DMS53 treated with DMSO at 0.1 percent for 48 hours (cell line): ENCODE data around the gene CENPP.

Experiments used
- DNase-seq: peaks from one replicate; lab custom pipeline; 2025; ENCODE audit not compliant: unreplicated experiment; lab: John Stamatoyannopoulos, UW

Gene CENPP

DNA sequence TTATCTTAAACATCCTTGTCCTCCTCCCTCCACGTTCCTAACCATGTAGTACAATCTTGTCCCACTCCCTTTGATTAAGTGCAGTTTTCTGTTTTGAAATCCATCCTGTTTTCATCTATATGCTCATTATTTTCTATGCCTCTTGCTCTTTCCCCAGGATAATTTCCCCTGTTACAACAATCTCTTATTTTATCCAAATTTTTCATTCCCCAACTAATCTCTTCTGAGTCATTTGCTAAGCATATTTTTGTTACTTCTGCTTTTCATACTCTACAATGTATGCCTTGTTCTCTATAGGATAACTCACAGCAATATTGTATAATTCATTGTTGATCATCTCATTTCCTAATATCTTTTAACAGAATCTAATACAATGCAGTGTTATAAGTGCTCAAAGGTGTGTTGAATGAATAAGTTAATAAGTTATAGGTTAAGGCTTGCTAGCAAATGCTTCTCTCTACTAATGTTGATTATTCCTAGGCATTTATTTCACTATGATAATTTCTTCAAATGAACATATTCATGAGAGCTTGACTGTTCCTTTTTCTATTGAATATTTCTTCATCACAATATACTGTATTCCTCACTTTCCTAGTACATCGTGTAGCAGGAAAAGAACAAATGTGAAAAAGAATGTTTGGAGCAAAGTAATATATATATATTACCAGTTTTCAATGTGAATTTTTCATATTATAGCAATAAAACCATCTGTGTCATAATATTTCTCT, 97.0 kb downstream of the CENPP start:
- no peak for DNase-seq

GRCh38 chr9:92423612-92424011, 97.9 kb downstream of the CENPP start:
- DNase-seq: no peak

GRCh38 chr9:92424340-92424739, 98.6 kb downstream of the CENPP start, which contains the start of gene OMD:
OMD (minus strand) TSS chr9:92424471; CDS start chr9:92417558, 6,913 bp downstream.
- no peak for DNase-seq

GRCh38 chr9:92425474-92425873, 99.7 kb downstream of the CENPP start:
- DNase-seq: no peak

DNA sequence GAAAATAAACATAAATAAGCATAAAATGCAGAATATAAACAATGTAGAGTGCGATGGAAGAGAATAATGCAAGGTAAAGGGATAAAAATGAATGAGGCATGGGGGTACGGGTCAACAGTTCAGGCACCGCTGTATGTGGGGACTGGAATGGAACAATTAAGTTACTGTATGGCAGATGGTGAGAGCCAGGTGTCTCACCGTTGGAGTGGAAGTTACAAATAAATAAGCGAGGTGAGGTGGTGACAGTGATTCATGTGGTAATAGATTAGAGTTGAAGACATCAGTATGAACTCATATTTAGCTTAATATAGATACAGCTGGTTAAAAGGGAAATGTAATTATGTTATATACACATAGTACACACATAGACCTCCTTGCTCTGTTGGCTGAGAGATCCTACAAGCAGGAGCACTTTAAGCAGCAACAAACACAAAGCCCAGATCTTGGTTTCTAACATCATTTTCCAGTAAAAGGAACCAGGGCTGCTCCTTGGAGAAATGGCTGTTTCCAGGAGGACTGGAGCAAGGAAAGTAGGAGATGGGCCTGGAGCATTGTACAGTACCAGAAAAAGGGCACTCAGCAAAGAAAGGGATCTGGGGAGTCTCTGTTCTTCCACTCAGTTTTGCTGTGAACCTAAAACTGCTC, 100.9 kb downstream of the CENPP start:
- no peak for DNase-seq

DNA sequence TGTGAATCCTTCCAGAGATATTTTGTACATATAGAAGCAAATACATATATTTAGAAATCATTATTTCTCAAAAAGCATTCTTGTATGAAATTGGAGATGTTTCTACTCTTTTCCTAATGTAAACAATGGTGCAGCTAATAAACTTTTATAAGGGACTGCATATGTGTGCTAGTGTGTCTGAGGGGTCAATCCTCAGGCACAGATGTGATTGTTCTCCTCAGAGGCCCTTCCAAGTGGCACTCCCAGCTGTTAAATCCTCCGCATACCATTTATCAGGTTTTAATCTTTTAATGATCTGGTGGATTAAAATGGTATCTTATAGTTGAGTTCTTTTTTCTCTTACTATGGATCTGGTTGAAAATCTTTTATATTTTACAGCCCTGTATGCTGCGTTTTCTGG, 104.1 kb downstream of the CENPP start:
- DNase-seq: no peak

- no peak for DNase-seq
Measured at GRCh38 chr9:92432350-92432749, 106.6 kb downstream of the CENPP start.

- DNase-seq: no peak
Measured at GRCh38 chr9:92432972-92433548, 107.3 kb downstream of the CENPP start.

- DNase-seq: no peak
Measured at GRCh38 chr9:92435263-92435662, 109.5 kb downstream of the CENPP start.

- no peak for DNase-seq
Measured at GRCh38 chr9:92438900-92439526, 113.3 kb downstream of the CENPP start.

GRCh38 chr9:92439921-92440750, 114.4 kb downstream of the CENPP start:
- no peak for DNase-seq

DNA sequence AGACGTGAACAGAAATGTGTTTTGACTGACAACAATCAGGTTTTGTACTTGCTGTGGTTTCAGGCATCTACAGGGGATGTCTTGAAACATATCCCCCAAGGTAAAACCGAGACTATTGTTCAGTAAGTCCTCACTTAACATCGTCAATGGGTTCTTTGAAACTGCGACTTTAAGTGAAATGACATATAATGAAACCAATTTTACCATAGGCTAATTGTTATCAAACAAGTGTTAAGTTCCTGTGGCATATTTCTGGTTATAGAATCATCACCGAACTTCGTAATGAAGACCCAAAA, 114.9 kb downstream of the CENPP start:
- no peak for DNase-seq

- no peak for DNase-seq
Measured at GRCh38 chr9:92444841-92445240, 119.1 kb downstream of the CENPP start.

- no peak for DNase-seq
Measured at GRCh38 chr9:92446536-92446935, 120.8 kb downstream of the CENPP start.

DNA sequence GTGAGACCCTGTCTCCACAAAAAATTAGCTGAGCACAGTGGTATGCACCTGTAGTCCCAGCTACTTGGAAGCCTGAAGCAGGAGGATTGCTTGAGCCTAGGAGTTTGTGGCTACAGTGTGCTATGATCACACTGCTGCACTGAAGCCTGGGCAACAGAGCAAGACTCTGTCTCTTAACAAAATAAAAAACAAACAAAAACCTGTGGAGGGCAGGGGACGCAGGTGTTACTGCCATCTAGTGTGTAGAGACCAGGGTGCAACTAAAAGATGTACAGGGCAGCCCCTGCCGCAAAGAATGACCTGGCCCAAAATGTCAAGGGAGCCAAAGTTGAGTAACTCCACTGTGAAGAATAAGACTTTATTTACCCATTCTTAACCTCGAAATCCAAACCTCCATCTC, 129.5 kb downstream of the CENPP start:
- no peak for DNase-seq

DNA sequence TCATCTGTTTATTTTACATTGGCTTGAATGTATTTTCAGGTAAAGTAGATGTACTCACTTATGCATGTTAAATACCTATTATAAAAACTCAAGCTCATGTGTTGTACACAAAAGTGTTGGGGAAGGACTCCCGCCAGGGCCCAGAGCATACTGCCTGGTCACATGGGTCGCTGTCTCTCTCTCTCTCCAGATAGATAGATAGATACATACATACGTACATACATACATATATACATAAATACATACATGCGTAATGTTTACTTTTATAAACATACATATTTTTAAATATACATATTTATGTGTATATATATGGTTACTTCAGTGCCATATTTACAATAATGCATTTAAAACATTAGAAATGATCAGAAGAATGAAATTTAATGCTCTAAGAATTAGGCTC, 131.8 kb downstream of the CENPP start:
- no peak for DNase-seq

DNA sequence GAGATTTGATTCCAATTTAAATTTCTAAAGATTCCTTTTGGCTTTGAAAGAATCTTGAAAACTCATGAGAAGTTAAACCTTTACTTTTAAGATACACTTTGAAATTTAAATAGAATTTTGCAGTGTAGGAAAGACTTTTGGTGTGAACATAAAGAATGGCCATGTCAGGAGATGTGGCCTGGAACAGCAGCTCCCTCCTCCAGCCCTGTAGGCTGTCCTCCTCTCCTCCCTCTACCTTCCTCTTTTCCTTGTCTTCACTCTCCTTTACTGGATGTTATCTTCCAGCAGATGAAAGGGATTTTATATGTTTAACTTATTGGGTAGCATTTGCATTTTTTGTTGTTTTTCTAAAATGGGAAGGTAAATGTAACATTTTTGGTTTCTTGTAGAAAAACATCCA, 137.6 kb downstream of the CENPP start:
- no peak for DNase-seq

DNA sequence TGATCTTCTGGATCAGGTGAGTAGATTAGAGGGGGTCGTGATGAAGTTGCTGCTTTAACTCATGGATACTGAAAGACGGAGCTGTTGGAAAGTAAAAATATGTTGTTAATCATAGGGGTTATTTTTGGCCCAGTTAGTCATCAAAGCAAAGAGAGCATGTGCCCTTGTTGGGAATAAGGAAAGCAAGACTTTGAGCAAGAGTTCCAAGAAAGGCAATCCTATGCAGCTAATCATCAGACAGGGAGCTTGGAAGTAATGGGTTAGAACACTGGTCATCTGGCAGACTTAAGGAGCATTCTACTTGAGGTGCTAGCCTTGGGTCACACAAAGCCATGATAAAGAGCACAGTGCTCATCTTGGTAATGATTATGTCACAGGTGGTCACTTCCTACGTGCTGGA, 138.2 kb downstream of the CENPP start:
- DNase-seq: no peak

DNA sequence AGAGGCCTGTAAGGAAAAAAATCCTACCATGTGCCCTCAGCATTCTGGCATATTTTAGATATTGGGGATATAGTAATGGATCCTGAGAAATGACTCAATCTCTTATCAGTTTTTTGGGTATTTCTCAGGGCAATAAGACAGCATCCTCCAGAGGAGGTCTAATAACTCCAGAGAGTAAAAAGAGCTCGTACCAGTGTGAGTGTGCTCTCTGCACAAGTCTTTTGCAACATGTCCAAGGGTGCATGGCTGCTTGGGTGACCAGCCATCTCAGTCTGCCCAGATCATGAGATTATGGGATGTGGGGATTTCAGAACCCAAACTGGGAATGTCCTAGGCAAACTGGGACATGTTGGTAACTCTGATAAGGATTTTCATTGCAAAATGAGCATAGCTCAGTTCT, 141.3 kb downstream of the CENPP start:
- DNase-seq: no peak

DNA sequence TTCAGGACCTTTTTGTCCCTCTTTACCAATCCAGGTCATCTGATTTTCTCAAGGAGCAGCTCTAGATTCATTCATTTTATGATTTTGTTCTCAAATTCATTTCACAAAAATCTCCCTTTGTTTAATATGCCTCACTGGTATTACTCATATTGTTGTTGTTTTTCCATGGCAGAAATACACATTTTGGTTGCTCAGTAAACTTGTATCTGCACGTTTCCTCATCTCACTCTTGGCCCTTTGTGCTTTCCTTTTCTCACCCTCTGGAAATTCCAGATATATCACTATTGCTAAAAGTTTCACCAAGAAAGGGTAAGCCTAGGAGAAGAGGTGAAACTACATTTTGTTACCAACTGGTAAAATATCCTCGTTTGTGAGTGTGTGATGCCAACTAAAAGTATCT, 141.8 kb downstream of the CENPP start:
- DNase-seq: no peak

- DNase-seq: no peak
Measured at GRCh38 chr9:92468206-92468605, 142.5 kb downstream of the CENPP start.
